ENCODE data around the gene AAK1.

DNA sequence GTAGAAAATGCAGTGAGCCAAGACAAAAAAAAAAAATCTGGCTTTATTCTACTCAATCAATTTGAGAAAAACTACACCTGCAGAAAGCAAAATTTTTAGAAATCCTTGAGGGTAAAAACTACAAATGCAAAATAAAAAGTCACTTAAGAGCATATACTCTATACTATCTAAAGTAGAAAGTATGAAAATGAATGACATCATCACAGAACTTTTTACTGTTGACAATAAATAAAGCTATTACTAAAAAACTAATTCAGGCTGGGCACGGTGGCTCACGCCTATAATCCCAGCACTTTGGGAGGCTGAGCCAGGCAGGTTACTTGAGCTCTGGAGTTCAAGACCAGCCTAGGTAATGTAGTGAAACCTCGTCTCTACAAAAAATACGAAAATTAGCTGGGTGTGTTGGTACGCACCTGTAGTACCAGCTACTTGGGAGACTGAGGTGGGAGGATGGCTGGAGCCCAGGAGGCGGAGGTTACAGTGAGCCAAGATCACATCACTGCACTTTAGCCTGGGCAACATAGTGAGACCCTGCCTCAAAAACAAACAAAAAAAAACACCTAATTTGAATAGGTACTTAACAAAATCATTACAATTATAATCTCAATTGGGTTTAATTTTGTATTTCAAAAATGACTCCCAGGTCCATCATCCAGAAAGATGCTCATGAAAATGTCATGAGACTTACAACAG is 213.9 kb downstream of the AAK1 start:
- TF ChIP-seq, protein P1, sequence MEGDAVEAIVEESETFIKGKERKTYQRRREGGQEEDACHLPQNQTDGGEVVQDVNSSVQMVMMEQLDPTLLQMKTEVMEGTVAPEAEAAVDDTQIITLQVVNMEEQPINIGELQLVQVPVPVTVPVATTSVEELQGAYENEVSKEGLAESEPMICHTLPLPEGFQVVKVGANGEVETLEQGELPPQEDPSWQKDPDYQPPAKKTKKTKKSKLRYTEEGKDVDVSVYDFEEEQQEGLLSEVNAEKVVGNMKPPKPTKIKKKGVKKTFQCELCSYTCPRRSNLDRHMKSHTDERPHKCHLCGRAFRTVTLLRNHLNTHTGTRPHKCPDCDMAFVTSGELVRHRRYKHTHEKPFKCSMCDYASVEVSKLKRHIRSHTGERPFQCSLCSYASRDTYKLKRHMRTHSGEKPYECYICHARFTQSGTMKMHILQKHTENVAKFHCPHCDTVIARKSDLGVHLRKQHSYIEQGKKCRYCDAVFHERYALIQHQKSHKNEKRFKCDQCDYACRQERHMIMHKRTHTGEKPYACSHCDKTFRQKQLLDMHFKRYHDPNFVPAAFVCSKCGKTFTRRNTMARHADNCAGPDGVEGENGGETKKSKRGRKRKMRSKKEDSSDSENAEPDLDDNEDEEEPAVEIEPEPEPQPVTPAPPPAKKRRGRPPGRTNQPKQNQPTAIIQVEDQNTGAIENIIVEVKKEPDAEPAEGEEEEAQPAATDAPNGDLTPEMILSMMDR (IDR thresholded peaks at IDR 0.05; ENCODE audit: insufficient read depth, low read length, poor library complexity, severe bottlenecking): no peak
- no peak for TF ChIP-seq EZH2phosphoT487 (conservative IDR thresholded peaks at IDR 0.05; ENCODE audit: low read length)
